GM21515 (cell line): ENCODE data around the gene GRAP2.
"Not testable (repeated sequence)": the region's sequence is repeated elsewhere in the genome, so short reads cannot be mapped to it uniquely, and the experiment has no call there.

Experiments used
- ATAC-seq: cut with Tn5 transposase; IDR thresholded peaks from one replicate; pipeline ENCODE4 v1.9.1; 2021; ENCODE audit not compliant: unreplicated experiment

GRAP2 gene

DNA sequence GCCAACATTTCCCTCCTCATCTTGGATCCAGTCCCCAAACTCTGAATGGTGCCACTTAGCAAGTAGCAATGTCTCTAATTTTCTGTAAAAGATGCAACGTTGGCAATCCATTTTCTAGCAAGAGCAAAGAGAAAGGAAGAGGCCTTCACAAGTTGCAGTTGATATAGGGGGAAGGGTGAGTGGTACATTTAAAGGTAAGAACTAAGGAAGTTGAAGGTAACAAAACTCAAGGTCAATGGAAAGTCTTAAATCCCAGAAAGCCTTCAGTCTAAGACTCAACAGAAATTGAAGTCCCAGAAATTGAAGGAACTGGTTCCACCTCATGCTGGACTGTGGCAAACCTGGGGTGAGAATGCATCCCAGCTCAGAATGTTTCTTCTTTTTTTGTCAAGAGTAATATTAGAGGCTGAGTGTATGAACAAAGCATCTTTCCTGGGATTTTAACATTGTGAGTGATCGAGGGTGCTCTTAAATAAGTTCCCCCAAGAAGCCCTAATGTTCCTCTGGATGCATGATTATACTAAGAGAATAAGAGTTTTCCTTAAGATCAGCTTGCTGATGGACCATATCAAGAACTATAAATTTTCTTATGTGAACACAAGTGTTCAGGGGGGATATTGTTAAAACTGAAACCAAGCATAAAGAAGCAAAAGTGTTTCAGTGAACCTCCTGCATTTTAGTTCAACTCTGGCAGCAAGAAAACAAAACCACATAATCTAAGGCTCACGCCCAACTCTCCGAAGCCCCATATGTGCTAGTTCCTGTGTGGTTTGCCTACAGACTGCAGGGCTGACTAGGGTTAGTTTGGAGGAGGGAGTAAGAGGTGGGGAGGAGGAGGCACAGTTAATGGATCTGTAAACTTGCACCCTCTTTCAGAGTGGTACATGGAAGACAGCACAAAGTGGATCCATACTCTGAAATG lies at the start of gene GRAP2:
GRAP2 (plus strand) TSS at position 779 of the 922 bp plus-strand sequence. CDS start 46,023 bp downstream, outside the sequence.
- no peak for ATAC-seq

DNA sequence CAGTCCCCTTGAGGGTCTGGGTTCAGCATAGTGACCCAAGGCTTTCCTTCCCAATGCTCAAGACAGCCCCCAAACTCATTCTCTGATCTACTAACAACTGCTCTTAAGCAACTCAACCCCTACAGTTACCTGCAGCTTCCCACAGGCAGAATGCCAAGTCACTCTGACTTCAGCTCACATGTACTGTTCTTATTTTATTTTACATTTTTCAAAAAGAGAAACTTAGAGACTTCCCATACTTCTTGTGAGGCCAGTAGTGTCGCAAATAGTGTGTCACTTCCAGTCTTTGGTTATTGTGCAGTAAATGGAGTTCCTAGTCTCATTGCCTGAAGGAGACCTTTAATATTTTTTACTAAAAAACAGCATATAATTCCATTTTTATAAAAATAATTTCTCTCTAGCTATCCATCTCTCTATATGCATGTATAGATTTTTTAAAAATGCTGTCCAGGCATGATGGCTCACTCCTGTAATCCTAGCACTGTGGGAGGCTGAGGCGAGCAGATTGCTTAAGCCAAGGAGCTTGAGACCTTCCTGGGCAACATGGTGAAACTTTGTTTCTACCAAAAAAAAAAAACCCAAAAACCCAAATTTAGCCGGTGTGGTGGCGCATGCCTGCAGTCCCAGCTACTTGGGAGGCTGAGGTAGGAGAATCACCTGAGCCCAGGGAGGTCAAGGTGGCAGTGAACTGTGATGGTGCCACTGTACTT lies 49.1 kb upstream of the GRAP2 start:
- ATAC-seq = no peak

DNA sequence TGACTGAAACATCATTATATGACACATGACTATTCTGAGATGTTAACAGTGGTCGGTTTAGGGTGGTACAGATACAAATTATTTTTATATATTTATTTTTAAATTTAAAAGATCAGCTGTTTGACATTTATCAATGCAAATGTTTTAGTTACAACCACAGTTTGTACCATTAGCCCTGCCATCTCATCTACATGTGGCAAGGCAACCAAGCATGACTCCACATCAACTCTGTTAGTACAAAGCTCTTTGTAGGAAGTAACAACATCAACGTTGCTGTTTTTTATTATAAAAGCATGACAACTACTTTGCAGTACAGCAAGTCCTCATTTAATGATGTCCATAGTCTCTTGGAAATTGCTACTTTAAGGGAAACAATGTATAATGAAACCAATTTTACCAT lies 48.1 kb upstream of the GRAP2 start:
- ATAC-seq = no peak

DNA sequence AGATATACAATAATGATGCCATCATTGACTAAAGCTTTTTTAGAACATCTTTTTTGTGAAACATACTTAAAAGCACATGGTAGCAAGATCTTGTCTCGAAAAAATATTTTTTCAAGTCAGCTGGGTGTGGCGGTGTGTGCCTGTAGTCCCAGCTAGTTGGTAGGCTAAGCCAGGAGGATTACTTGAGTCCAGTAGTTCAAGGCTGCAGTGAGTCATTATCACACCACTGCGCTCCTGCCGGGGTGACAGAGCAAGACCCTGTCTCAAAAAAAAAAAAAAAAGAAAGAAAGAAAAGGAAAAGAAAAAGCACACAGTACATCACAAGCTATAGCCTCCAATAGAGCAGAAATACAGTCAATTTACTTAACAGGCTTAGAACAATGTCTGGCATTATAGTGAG lies 44.3 kb upstream of the GRAP2 start:
- ATAC-seq = no peak

DNA sequence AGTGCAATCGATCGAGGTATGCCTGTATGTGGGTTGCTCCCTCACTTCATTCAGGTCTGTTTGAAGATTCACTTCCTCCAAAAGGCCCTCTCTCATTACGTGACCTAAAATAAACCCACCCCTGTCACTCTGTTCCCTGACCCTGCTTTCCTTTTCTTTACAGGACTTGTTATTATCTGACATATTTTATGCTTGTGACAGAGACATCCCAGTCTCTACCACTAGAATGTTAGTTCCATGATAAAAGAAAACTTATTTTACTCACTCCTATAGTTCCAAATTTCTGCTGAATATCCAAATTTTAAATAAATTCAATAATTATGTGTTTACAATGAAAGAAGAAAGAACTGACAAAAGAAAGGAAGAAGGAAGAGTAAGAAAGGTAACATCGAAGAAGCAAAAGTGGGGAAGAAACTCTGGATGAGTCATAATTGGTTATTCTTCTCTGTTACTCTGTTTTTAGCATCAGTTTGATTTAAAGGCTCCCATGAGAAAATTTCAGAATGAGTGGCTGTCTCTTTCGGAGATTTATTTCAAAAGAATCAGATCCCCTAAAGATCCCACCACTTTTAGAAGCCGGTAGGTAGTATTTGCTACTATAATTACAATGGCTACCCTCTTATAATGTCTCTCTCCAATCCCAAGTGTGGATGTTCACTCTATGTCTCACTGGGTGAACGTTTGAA lies 40.8 kb upstream of the GRAP2 start:
- ATAC-seq = no peak

DNA sequence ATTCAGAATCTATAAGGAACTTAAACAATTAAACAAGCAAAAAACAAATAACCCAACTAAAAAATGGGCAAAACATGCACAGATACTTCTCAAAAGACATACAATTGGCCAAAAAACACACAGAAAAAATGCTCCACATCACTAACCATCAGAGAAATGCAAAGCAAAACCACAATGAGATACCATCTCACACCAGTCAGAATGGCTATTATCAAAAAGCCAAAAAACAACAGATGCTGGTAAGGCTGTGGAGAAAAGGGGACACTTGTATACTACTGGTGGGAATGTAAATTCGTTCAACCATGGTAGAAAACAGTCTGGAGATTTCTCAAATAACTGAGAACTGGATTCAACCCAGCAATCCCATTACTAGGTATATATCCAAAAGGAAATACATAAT lies 32.1 kb upstream of the GRAP2 start:
- no peak for ATAC-seq

DNA sequence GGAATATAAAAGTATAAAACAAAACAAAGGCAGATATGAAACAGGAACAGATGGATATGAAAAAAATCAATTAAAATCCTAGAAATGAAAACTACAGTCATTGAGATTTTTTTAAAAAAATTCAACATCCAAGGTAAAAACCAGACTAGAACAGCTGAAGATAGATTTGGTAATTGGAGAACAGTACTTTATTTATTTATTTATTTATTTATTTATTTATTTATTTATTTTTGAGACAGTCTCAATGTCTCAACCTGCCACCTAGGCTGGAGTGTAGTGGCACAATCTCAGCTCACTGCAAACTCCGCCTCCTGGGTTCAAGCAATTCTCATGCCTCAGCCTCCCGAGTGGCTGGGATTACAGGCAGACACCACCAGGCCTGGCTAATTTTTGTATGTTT lies 31.1 kb upstream of the GRAP2 start:
- not testable (repeated sequence) for ATAC-seq

DNA sequence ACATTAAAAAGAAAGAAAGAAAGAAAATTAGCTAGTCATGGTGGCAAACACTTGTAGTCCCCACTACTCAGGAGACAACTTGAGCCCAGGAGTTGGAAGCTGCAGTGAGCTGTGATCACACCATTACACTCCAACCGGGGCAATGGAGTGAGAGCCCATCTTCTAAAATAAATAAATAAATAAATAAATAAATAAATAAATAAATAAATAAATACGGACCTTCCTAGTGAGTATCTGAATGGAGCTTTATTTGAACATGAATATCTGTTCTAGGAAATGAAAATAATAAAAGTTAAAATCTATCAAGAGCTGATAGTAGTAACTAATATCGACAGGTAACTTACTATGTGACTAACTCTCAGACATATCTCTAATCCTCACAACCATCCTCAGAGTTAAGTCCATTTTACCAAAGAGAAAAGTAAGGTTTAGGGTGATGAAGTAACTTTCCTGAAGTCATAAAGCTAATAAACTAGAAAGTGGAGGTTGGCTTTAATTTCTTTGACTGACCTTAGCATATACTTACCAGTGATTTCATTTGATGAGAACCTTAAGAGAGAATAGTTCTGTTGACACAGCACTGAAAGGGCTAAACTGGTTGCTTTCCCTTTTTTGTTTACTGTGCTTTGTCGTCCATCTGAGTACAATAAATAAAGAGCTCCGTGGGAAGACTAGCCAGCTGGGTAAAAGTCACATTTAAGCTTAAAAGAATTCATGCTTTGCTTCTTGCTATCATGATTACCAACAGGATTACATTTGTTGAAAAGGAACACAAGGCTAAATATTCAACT lies 29.7 kb upstream of the GRAP2 start:
- no peak for ATAC-seq

DNA sequence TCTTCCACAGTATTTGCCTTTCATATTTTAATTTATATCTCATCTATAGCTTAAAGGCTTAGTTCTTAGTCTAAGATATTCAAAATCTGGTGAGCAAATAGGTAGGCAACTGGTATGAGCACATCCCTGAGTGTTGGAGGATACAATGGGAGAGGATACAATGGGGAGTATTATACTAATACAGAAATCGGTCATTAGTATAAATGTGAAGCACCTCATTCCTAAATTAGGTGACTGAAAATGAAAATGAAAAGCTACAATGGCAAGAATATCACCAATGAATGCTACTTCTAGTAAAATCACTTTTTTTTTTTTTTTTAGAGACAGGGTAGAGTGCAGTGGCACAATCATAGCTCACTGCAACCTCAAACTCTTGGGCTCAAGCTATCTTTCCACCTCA lies 28.3 kb upstream of the GRAP2 start:
- no peak for ATAC-seq

DNA sequence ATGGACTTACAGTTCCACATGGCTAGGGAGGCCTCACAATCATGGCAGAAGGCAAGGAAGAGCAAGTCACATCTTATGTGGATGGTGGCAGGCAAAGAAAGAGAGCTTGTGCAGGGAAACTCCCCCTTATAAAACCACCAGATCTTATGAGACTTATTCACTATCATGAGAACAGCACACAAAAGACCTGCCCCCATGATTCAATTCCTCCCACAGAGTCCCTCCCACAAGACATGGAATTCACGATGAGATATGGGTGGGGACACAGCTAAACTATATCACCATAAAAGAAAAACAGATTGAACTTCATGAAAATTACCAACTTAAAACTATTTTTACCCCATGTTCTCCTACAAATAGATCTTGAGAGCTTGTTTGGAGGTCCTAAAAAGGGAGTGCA lies 26.9 kb upstream of the GRAP2 start:
- no peak for ATAC-seq

DNA sequence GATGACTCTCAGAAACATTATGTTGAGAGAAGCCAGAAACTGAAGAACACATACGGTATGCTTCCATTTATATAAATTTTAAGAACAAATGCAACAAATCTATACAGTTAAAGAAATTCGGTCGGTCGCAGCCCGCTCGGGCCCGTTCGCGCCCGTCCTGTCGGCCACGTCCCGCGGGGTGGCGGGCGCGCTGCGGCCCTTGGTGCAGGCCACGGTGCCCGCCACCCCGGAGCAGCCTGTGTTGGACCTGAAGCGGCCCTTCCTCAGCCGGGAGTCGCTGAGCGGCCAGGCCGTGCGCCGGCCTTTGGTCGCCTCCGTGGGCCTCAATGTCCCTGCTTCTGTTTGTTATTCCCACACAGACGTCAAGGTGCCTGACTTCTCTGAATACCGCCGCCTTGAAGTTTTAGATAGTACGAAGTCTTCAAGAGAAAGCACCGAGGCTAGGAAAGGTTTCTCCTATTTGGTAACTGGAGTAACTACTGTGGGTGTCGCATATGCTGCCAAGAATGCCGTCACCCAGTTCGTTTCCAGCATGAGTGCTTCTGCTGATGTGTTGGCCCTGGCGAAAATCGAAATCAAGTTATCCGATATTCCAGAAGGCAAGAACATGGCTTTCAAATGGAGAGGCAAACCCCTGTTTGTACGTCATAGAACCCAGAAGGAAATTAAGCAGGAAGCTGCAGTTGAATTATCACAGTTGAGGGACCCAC lies 25.6 kb upstream of the GRAP2 start:
- not testable (repeated sequence) for ATAC-seq

DNA sequence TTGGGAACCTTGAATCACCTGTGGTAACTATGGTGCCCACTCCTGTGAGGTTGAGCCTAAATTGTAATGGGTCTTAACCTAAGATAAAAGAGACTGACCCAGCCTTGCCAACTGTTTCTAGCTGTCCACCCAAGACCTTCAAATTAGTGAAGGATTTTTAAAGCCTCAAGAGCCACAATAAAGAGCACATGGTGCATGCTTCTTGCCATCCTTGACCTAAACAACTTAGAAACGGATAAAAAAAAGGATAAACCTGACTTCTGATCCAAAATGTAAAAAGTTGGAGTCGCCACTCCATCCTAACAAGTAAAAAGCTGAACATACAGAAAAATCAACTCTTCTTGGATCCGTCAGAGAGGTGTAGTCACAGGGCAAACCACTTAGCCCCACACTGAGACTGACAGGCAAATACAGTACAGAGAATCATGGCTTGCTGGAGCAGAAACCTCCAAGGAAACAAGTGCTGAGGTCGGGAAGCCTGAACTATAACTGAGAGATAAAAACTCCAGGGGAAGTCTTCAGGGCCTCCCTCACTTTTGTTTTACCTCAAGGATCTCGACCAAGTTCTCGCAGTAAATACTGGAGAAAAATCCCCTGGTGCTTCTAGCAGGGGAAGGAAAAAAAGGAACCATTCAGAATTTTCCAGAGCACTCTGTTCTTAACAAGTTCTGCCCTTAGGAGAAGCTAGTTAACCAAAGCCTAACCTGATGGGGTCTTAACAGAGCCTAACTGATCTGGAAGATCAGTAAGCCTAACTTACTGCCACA lies 23.6 kb upstream of the GRAP2 start:
- no peak for ATAC-seq

DNA sequence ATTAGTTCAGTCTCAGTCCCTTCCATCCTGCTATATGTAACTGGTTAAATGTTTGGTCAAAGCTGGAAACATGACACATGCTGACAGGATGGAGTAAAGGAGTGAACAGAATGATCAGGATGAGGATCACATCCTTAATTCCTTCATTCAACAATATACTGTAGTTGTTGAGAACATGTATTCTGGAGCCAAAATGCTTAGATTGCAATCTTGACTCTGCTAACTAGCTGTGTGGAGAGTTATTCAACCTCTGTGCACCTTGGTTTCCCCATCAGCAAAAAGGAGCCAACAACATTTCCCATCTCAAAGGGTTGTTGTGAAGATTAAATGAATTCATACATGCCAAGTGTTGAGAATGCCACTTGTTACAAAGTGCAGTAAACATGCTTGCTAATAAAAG lies 20.2 kb upstream of the GRAP2 start:
- no peak for ATAC-seq

DNA sequence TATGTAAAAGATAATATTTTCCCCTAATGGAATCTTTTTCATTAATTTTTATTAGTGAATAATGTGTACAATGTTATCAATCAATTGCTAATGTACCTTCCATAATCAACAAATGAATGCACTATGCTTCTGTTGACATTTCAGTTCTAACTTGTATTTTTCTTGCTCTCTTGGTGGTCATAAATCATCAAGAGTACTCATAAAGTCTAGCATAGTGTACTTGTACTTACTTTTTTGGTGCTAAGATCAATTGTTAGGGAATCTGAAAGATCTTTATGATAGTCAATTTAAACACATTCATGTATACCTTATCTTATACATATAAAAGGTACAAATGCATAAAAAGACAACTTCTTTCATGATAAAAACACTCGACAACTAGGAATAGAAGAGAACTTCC lies 17.8 kb upstream of the GRAP2 start:
- ATAC-seq = no peak

DNA sequence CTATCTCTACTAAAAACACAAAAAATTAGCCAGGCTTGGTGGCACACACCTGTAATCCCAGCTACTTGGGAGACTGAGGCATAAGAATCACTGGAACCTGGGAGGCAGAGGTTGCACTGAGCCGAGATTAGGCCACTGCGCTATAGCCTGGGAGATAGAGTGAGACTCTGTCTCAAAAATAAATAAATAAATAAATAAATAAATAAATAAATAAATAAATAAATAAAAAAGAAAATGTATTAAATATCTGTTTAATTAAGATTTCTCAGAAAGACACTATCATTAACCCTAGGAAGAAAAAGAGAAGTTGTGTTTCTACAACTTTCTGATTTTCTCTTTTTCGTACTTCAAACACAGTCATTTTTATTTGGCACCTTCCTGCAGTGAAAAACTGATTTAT lies 11.0 kb upstream of the GRAP2 start:
- not testable (repeated sequence) for ATAC-seq

DNA sequence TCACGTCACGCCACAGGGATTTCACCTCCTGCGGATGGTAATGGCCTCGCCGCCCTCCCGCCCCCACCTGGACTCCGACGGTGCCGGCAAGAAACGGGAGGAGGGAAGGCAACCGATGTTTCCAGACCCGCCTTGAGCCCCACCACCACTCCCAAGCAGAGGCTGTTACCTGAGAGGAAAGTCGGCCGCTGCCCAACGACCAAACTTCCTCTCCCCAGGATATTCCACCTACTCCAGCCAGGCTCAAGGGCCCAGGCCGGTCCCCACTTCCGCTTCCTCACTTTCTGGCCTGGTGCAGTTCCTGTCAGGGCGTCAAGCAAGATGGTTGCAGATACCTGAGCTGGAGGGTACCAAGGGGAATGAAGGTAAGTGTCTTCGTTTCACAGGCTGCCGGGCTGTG lies 7.4 kb upstream of the GRAP2 start, which contains the start of gene ENTHD1:
ENTHD1 (minus strand) TSS at position 235 of the 400 bp plus-strand sequence. CDS start 6,012 bp downstream, outside the sequence.
- no peak for ATAC-seq

DNA sequence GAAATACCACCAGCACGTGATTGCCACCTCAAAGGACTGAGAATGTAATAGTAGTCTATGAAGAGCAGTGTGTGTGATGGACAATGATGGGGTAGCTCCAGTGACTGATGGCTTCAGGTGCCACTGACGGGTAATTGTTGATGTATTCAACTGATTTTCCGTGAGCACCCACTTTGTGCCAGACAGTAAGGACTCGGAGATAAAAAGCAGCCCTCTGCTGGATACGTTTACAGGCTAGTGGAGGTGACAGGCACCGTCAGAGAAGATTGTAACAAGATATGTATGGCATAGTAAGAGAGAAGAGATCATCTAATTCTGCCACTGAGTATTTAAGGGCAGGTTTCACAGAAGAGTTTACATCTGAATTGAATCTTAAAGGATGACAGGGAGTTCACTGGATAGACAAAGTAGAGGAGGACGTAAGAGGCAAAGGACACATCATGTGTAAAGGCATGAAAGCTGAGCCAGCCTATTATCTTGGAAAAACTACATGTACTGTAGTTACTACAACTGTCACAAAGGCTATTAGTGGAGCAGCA lies 6.3 kb upstream of the GRAP2 start:
- ATAC-seq = no peak

DNA sequence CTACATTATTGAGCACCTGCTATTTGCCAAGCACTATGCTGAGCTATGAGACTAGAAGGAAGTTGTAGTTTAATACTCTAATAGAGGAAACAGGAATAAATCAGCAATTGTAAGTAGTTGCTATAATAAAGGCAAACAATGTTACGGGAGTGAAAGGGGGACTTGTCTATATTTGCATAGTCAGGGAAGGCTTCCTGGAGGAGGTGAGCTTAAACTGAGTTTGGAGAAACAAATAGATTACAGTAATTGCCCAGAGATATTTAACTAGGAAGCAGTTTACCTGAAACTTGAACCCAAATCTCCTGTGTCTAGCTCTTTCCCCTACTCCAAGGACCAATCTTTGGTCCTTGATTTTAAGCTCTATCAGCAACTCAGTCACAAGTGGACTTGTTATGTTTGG lies 5.2 kb upstream of the GRAP2 start:
- no peak for ATAC-seq
